ENCODE data around the gene GTPBP1. TPM values are rescaled to one million over a fixed set of nuclear protein-coding genes. Genes with fewer than 3 reads are reported as not detected.

The GTPBP1 gene
- total and polyA plus RNA-seq, 2 of the 13 experiments (the other 11 are each of a cell fraction or from before 2014, with no cell fraction given): 22.3 to 27.0 TPM

GRCh38 chr22:38705235-38706100 is at the start of gene GTPBP1 (continued):
- TF ChIP-seq TOE1 (CRISPR knock-in tag; IDR thresholded peaks at IDR 0.05) (no peak), SIN3B (IDR thresholded peaks at IDR 0.05; ENCODE audit: low read length) (no peak), ATF5 (CRISPR knock-in tag; IDR thresholded peaks at IDR 0.05; ENCODE audit: low read depth) (no peak), SCMH1 (CRISPR knock-in tag; IDR thresholded peaks at IDR 0.05; ENCODE audit: borderline replicate concordance) (no peak), ZNF776 (CRISPR knock-in tag; IDR thresholded peaks at IDR 0.05) (no peak), NFYC (CRISPR knock-in tag; IDR thresholded peaks at IDR 0.05) (peak; percentile 99), ZNF33A (CRISPR knock-in tag; IDR thresholded peaks at IDR 0.05; ENCODE audit: borderline replicate concordance) (no peak), AGO2 (optimal IDR thresholded peaks at IDR 0.05; ENCODE audit: low read depth, low read length) (no peak), RFX5 (IDR thresholded peaks at IDR 0.05; ENCODE audit: low read depth, low read length) (peak; percentile 90), TIGD3 (CRISPR knock-in tag; IDR thresholded peaks at IDR 0.05; ENCODE audit: borderline replicate concordance) (no peak), NFKB2 (CRISPR knock-in tag; IDR thresholded peaks at IDR 0.05; ENCODE audit: borderline replicate concordance) (0 out of 2 replicates have a peak, but pooled peaks have one; percentile 13), NCOR1 (IDR thresholded peaks at IDR 0.05; ENCODE audit: borderline replicate concordance, low read length) (peak; percentile 51; the same call in 1 of the 2 replicates), ZNF547 (CRISPR knock-in tag; IDR thresholded peaks at IDR 0.05) (no peak), ZNF546 (CRISPR knock-in tag; conservative IDR thresholded peaks at IDR 0.05) (no peak), MIER3 (CRISPR knock-in tag; IDR thresholded peaks at IDR 0.05; ENCODE audit: borderline replicate concordance) (peak; percentile 54; the same call in 1 of the 2 replicates), YEATS4 (CRISPR knock-in tag; IDR thresholded peaks at IDR 0.05; ENCODE audit: borderline replicate concordance) (no peak), GFI1 (CRISPR knock-in tag; IDR thresholded peaks at IDR 0.05; ENCODE audit: borderline replicate concordance) (peak; percentile 23; the same call in 1 of the 2 replicates), ZNF281 (CRISPR knock-in tag; IDR thresholded peaks at IDR 0.05; ENCODE audit: borderline replicate concordance) (no peak), SUZ12 (IDR thresholded peaks at IDR 0.05; ENCODE audit: low read depth, low read length) (no peak), ZBTB14 (CRISPR knock-in tag; IDR thresholded peaks at IDR 0.05) (no peak), HMGA1 (CRISPR knock-in tag; conservative IDR thresholded peaks at IDR 0.05) (no peak), ZNF503 (CRISPR knock-in tag; IDR thresholded peaks at IDR 0.05) (no peak)
